Measurements from ENCODE around the gene LGR4. TPM values are rescaled to one million over a fixed set of nuclear protein-coding genes. Genes with fewer than 3 reads are reported as not detected.
"Not testable (repeated sequence)": the region's sequence is repeated elsewhere in the genome, so short reads cannot be mapped to it uniquely, and the experiment has no call there.

Gene LGR4
- total RNA-seq, 1 experiment from 2014 or later = 33.4 TPM

- Histone ChIP-seq H3K79me2 (ENCODE audit: low read depth) (no peaks in the 10 kb centered on the region), H3K27me3 (ENCODE audit: insufficient read depth, low read depth) (no peaks in the 10 kb centered on the region), H3K4me1 (replicated peaks; ENCODE audit: insufficient read depth) (no peaks in the 10 kb centered on the region), H3K27ac (no peak overlapping the region), H3K4me2 (no peak overlapping the region), H2AFZ (no peak overlapping the region), H4K20me1 (ENCODE audit: insufficient read depth) (no peaks in the 10 kb centered on the region), H3K36me3 (ENCODE audit: low read depth) (no peaks in the 10 kb centered on the region), H3K4me3 (no peak overlapping the region), H3K9me3 (ENCODE audit: insufficient read depth, low read depth) (no peaks in the 10 kb centered on the region), H3F3A (ENCODE audit: insufficient read depth, low read depth) (no peaks in the 10 kb centered on the region), H3K9me2 (ENCODE audit: insufficient read depth) (no peaks in the 10 kb centered on the region)
- BruUV-seq (replicated peaks) = no TSS peak
- CTCF ChIA-PET = no interaction called here
- no peak for DNase-seq
- POLR2A ChIA-PET (ENCODE audit: unreplicated experiment) = no interaction called here
- intact Hi-C loops (cut with micrococcal nuclease; ENCODE audit: unreplicated experiment) = no loop called here
- TF ChIP-seq CTCF (conservative IDR thresholded peaks at IDR 0.05) (no peak), EZH2 (IDR thresholded peaks at IDR 0.05; ENCODE audit: low read depth) (no peak)
Measured at GRCh38 chr11:27348340-27348873, 124.2 kb downstream of the LGR4 start.

GRCh38 chr11:27347359-27348339 lies 124.9 kb downstream of the LGR4 start:
- ChIA-PET POLR2A (ENCODE audit: unreplicated experiment) (no interaction called here), CTCF (interaction anchor here (0.6 kb wide), 1 partner anchor 13 kb away, joined by 3 read pairs; no protein-coding TSS in a partner anchor)
- intact Hi-C loops (cut with micrococcal nuclease; ENCODE audit: unreplicated experiment) = no loop called here
- Histone ChIP-seq H4K20me1 (ENCODE audit: insufficient read depth) (no peaks in the 10 kb centered on the region), H3K79me2 (ENCODE audit: low read depth) (no peaks in the 10 kb centered on the region), H3F3A (ENCODE audit: insufficient read depth, low read depth) (no peaks in the 10 kb centered on the region), H3K27me3 (ENCODE audit: insufficient read depth, low read depth) (no peaks in the 10 kb centered on the region), H3K4me2 (no peak overlapping the region), H3K27ac (no peak overlapping the region), H2AFZ (no peak overlapping the region), H3K36me3 (ENCODE audit: low read depth) (no peaks in the 10 kb centered on the region), H3K4me1 (replicated peaks; ENCODE audit: insufficient read depth) (no peaks in the 10 kb centered on the region), H3K9me3 (ENCODE audit: insufficient read depth, low read depth) (no peaks in the 10 kb centered on the region), H3K9me2 (ENCODE audit: insufficient read depth) (no peaks in the 10 kb centered on the region), H3K4me3 (no peak overlapping the region)
- TF ChIP-seq CTCF (conservative IDR thresholded peaks at IDR 0.05) = no peak
- TF ChIP-seq EZH2 (IDR thresholded peaks at IDR 0.05; ENCODE audit: low read depth) = no peak
- no TSS peak for BruUV-seq (replicated peaks)
- no peak for DNase-seq

DNA sequence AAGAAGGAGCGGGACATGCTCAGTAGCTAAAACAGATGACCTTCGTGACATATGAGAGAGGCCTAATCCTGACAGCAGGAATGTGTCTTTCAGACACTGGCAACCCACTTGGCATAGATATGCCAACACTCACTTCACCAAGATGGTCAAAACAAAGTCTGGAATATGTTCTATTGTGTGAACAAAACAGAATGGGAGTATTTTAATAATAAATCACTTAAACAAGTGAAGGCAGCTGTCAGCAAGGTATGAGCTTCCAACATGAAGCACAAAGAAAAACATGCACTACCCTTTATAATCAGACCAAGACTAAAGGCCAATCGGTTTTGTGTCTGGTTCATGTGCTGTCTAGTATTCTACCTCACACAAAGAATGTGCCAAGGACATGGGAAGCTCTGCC lies 132.6 kb downstream of the LGR4 start:
- Histone ChIP-seq H3K27ac (no peak overlapping the region), H3K4me1 (replicated peaks; ENCODE audit: insufficient read depth) (no peaks in the 10 kb centered on the region), H3F3A (ENCODE audit: insufficient read depth, low read depth) (no peaks in the 10 kb centered on the region), H3K9me2 (ENCODE audit: insufficient read depth) (no peaks in the 10 kb centered on the region), H2AFZ (no peak overlapping the region), H3K4me2 (no peak overlapping the region), H4K20me1 (ENCODE audit: insufficient read depth) (no peaks in the 10 kb centered on the region), H3K79me2 (ENCODE audit: low read depth) (no peaks in the 10 kb centered on the region), H3K27me3 (ENCODE audit: insufficient read depth, low read depth) (no peaks in the 10 kb centered on the region), H3K9me3 (ENCODE audit: insufficient read depth, low read depth) (no peaks in the 10 kb centered on the region), H3K4me3 (no peak overlapping the region), H3K36me3 (ENCODE audit: low read depth) (no peaks in the 10 kb centered on the region)
- POLR2A ChIA-PET (ENCODE audit: unreplicated experiment) = interaction anchor here (0.7 kb wide), 1 partner anchor 133 kb away, joined by 3 read pairs; the partner anchor contains the start of gene LGR4
- no peak for DNase-seq
- TF ChIP-seq EZH2 (IDR thresholded peaks at IDR 0.05; ENCODE audit: low read depth) = no peak
- TF ChIP-seq CTCF (conservative IDR thresholded peaks at IDR 0.05) = no peak
- no TSS peak for BruUV-seq (replicated peaks)
- CTCF ChIA-PET = no interaction called here
- intact Hi-C loops (cut with micrococcal nuclease; ENCODE audit: unreplicated experiment) = no loop called here

DNA sequence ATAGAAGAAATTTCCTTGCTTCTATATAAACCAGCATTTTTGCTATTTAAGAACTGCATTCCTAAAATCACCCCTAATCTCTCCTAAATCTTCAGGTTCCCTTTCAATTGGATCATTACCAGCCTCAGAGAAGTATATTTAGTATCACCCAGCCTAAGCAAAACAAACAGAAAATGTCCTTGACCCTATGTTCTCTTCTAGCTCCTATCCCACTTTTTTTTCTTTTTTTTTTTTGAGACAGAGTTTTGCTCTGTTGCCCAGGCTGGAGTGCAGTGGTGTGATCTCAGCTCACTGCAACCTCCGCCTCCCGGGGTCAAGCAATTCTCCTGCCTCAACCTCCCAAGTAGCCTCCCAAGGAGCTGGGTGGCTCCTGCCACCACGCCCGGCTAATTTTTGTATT lies 137.8 kb downstream of the LGR4 start:
- intact Hi-C loops (cut with micrococcal nuclease; ENCODE audit: unreplicated experiment); H3K4me1 ChIP-seq (replicated peaks; ENCODE audit: insufficient read depth); DNase-seq; H3K4me2 ChIP-seq; H3K79me2 ChIP-seq (ENCODE audit: low read depth); H3K36me3 ChIP-seq (ENCODE audit: low read depth); H4K20me1 ChIP-seq (ENCODE audit: insufficient read depth); CTCF ChIA-PET; H2AFZ ChIP-seq; H3K27me3 ChIP-seq (ENCODE audit: insufficient read depth, low read depth); H3K27ac ChIP-seq; H3F3A ChIP-seq (ENCODE audit: insufficient read depth, low read depth); H3K4me3 ChIP-seq; BruUV-seq (replicated peaks); H3K9me3 ChIP-seq (ENCODE audit: insufficient read depth, low read depth); H3K9me2 ChIP-seq (ENCODE audit: insufficient read depth): not testable (repeated sequence)
- POLR2A ChIA-PET (ENCODE audit: unreplicated experiment) = interaction anchor here (0.6 kb wide), 1 partner anchor 33 kb away, joined by 12 read pairs; no protein-coding TSS in a partner anchor

All from PC-9 (cell line).